Heart left ventricle (tissue), 13 donors: ENCODE data around the gene MAP4K5.

ENCODE experiments used
- POLR2A ChIP-seq, 2 donors: fragments of 450-650 bp; IDR thresholded peaks; one replicate each; pipeline ENCODE4 v1.6.1; 2017; ENCODE audit warnings: antibody characterized with exemption in 2 of 2, mild to moderate bottlenecking in 2 of 2, moderate library complexity in 2 of 2
- TF ChIP-seq, protein P1 (sequence below), 12 donors: fragments of 200-600 bp; sonication (generic) in 4 of 12; IDR thresholded peaks; one replicate each; pipeline versions ENCODE4 v1.5.0 to v1.8.0; 2018 to 2022; ENCODE audit warnings: antibody characterized with exemption in 12 of 12, mild to moderate bottlenecking in 5 of 12
- donor health status: ischemic (EF 13 %, LVEDD 7.1; RV severe dilation, severe dysfunction).
- donor health status: DM: no; HTN: yes; CAD: no.
- donor health status: DM: no; HTN: no; CAD: no.
- donor health status: ischemic (EF 25% LVEDD 6.9; RV normal size, moderate dysfunction).
- donor health status: ischemic (EF 25% LVEDD 5.7; RV mildly dilated, moderate dysfunction).
- donor health status: ischemic (EF 35%, LVEDD 5.7; RV mildly dilated, moderate dysfunction).
- donor health status: nonischemic (EF 11% LVEDD 7.7; RV severe dilation, severe dysfunction).
- donor health status: DM: yes; HTN: yes; CAD: no.
- donor health status: PGD.
- donor health status: ischemic (EF 29% LVEDD 5.4; RV normal size, mild dysfunction).
- donor health status: nonischemic (EF 23%, LVEDD 6.1; RV moderate dilation, normal function).

DNA sequence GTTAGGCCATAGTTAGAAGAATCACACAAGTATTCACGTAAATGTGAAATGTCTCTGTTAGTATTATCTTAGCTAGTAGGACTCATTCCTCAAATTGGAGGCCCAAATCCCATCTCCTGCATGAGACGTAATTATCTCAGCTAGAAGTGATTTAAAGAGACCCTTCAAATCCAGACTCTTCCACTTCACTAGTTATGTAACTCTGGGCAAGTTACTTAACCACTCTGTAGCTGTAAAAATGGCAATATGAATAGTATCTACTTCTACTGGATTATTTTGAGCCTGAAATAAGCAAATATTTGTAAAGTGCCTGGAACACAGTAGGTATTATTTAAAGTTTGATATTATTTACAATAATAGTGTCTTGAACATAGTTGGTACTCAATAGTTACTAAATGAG, 107.3 kb downstream of the MAP4K5 start:
- TF ChIP-seq, protein P1, sequence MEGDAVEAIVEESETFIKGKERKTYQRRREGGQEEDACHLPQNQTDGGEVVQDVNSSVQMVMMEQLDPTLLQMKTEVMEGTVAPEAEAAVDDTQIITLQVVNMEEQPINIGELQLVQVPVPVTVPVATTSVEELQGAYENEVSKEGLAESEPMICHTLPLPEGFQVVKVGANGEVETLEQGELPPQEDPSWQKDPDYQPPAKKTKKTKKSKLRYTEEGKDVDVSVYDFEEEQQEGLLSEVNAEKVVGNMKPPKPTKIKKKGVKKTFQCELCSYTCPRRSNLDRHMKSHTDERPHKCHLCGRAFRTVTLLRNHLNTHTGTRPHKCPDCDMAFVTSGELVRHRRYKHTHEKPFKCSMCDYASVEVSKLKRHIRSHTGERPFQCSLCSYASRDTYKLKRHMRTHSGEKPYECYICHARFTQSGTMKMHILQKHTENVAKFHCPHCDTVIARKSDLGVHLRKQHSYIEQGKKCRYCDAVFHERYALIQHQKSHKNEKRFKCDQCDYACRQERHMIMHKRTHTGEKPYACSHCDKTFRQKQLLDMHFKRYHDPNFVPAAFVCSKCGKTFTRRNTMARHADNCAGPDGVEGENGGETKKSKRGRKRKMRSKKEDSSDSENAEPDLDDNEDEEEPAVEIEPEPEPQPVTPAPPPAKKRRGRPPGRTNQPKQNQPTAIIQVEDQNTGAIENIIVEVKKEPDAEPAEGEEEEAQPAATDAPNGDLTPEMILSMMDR (IDR thresholded peaks at IDR 0.05) = no peak
- TF ChIP-seq POLR2A (IDR thresholded peaks at IDR 0.05) = no peak
